NB4 (cell line): Measurements from ENCODE around the gene NOX3.
"Not testable (repeated sequence)": the region's sequence is repeated elsewhere in the genome, so short reads cannot be mapped to it uniquely, and the experiment has no call there.

Experiments
- DNase-seq: peaks from one replicate; pipeline ENCODE4 v3.0.0; 2010; ENCODE audit warnings: low read depth
- H3K4me3 ChIP-seq: one replicate; pipeline ENCODE4 v1.5.1; 2011; ENCODE audit warnings: mild to moderate bottlenecking, low read depth, low read length, moderate library complexity
- CTCF ChIP-seq: IDR thresholded peaks from one replicate; pipeline ENCODE4 v1.5.1; 2012; ENCODE audit warnings: low read depth, low read length
- MAX ChIP-seq: IDR thresholded peaks from 2 replicates; pipeline ENCODE4 v1.6.1; 2011; ENCODE audit warnings: low read depth, low read length
- MYC ChIP-seq: IDR thresholded peaks from 2 replicates; pipeline ENCODE4 v1.6.1; 2011; ENCODE audit warnings: low read depth, low read length
- POLR2A ChIP-seq: IDR thresholded peaks from 2 replicates; pipeline ENCODE4 v1.6.1; 2011; ENCODE audit warnings: mild to moderate bottlenecking; ENCODE audit not compliant: insufficient read length; ENCODE audit errors: extremely low read depth

The NOX3 gene

GRCh38 chr6:155491421-155491820 is 35.8 kb upstream of the NOX3 start:
- no peak for DNase-seq
- TF ChIP-seq MAX: no peak
- TF ChIP-seq MYC: no peak
- TF ChIP-seq CTCF: no peak
- no peak for TF ChIP-seq POLR2A
- no peak overlapping the region for H3K4me3 ChIP-seq

GRCh38 chr6:155488197-155488596 is 32.6 kb upstream of the NOX3 start:
- H3K4me3 ChIP-seq, DNase-seq: not testable (repeated sequence)

GRCh38 chr6:155487371-155488130 is 31.9 kb upstream of the NOX3 start:
- no peak overlapping the region for H3K4me3 ChIP-seq
- TF ChIP-seq CTCF (no peak), POLR2A (no peak), MAX (no peak), MYC (no peak)
- no peak for DNase-seq

GRCh38 chr6:155486721-155487294 is 31.2 kb upstream of the NOX3 start:
- no peak overlapping the region for H3K4me3 ChIP-seq
- DNase-seq: no peak
- no peak for TF ChIP-seq POLR2A
- no peak for TF ChIP-seq MYC
- TF ChIP-seq MAX: no peak
- no peak for TF ChIP-seq CTCF

GRCh38 chr6:155485756-155486155 is 30.1 kb upstream of the NOX3 start:
- TF ChIP-seq MAX: no peak
- TF ChIP-seq POLR2A: no peak
- TF ChIP-seq MYC: no peak
- no peak for TF ChIP-seq CTCF
- no peak for DNase-seq
- H3K4me3 ChIP-seq: no peak overlapping the region

- no peak overlapping the region for H3K4me3 ChIP-seq
- no peak for TF ChIP-seq MAX
- TF ChIP-seq CTCF: no peak
- TF ChIP-seq MYC: no peak
- TF ChIP-seq POLR2A: no peak
- DNase-seq: no peak
These were observed 28.2 kb upstream of the NOX3 start for GRCh38 chr6:155483858-155484257.
